ENCODE measurements around the gene ITM2C.

GRCh38 chr2:230881840-230882239 is 17.1 kb downstream of the ITM2C start:
- TF ChIP-seq CTCF (conservative IDR thresholded peaks at IDR 0.05) = no peak
- TF ChIP-seq ZFX (IDR thresholded peaks at IDR 0.05) = no peak
